Keratinocyte (primary cell): ENCODE results near the gene RTL1. TPM values are rescaled to one million over a fixed set of nuclear protein-coding genes. Genes with fewer than 3 reads are reported as not detected.

Source experiments
- DNase-seq: peaks from one replicate; pipeline ENCODE4 v3.0.0-alpha.2; 2011; ENCODE audit warnings: low read depth, missing footprints, low spot score
- FAIRE-seq: peaks from 2 replicates; lab custom pipeline; 2011; peaks lifted over from hg19 to GRCh38; lab: Jason Lieb, UNC
- H2AFZ ChIP-seq: 2 replicates; pipeline ENCODE4 v1.6.0; 2012; ENCODE audit warnings: low read length, control low read depth, inconsistent platforms; ENCODE audit not compliant: control insufficient read depth
- H3K27ac ChIP-seq: 2 replicates; pipeline ENCODE4 v1.5.1; 2011; ENCODE audit warnings: low read length; ENCODE audit not compliant: control insufficient read depth, insufficient read depth
- H3K27me3 ChIP-seq: 3 replicates; pipeline ENCODE4 v1.6.0; 2011; ENCODE audit warnings: low read length; ENCODE audit not compliant: control insufficient read depth, insufficient read depth; ENCODE audit errors: extremely low read depth
- H3K36me3 ChIP-seq, 2 experiments: 2 replicates in 1 of 2; 3 replicates in 1 of 2; pipeline ENCODE4 v1.5.1; 2011; ENCODE audit warnings: low read length in 2 of 2, mild to moderate bottlenecking in 1 of 2; ENCODE audit not compliant: control insufficient read depth in 2 of 2, insufficient read depth in 2 of 2; ENCODE audit errors: extremely low read depth in 1 of 2
- H3K4me1 ChIP-seq: 3 replicates; pipeline ENCODE4 v1.5.1; 2011; ENCODE audit warnings: low read length; ENCODE audit not compliant: control insufficient read depth, insufficient read depth; ENCODE audit errors: extremely low read depth
- H3K4me2 ChIP-seq: 3 replicates; pipeline ENCODE4 v1.6.0; 2011; ENCODE audit warnings: low read depth, low read length; ENCODE audit not compliant: control insufficient read depth, insufficient read depth; ENCODE audit errors: extremely low read depth
- H3K4me3 ChIP-seq, 3 experiments: fragments of 200-600 bp in 1 of 3; sonication (generic) in 1 of 3; 2 replicates in 2 of 3; 3 replicates in 1 of 3; pipeline ENCODE4 v1.5.1; 2011 to 2016; ENCODE audit warnings: low read length in 3 of 3, mild to moderate bottlenecking in 3 of 3, control low read depth in 2 of 3, inconsistent platforms in 1 of 3, low read depth in 1 of 3, mixed read lengths in 1 of 3, mixed run types in 1 of 3, moderate library complexity in 1 of 3; ENCODE audit not compliant: control insufficient read depth in 2 of 3, insufficient read depth in 2 of 3; ENCODE audit errors: extremely low read depth in 1 of 3
- H3K79me2 ChIP-seq: 2 replicates; pipeline ENCODE4 v1.6.0; 2012; ENCODE audit warnings: low read length; ENCODE audit not compliant: control insufficient read depth, insufficient read depth
- H3K9ac ChIP-seq: 3 replicates; pipeline ENCODE4 v1.6.0; 2011; ENCODE audit warnings: low read length; ENCODE audit not compliant: control insufficient read depth, insufficient read depth; ENCODE audit errors: extremely low read depth
- H3K9me1 ChIP-seq: 3 replicates; pipeline ENCODE4 v1.6.0; 2011; ENCODE audit warnings: low read length; ENCODE audit not compliant: control insufficient read depth, insufficient read depth; ENCODE audit errors: extremely low read depth
- H3K9me3 ChIP-seq: 2 replicates; pipeline ENCODE4 v1.5.1; 2012; ENCODE audit warnings: low read depth, low read length; ENCODE audit not compliant: control insufficient read depth
- H4K20me1 ChIP-seq: 3 replicates; pipeline ENCODE4 v1.6.0; 2011; ENCODE audit warnings: low read length; ENCODE audit not compliant: control insufficient read depth, insufficient read depth; ENCODE audit errors: extremely low read depth
- CTCF ChIP-seq, 3 experiments: IDR thresholded peaks in 1 of 3; conservative IDR thresholded peaks in 1 of 3; optimal IDR thresholded peaks in 1 of 3; 2 replicates in 2 of 3; 3 replicates in 1 of 3; pipeline versions ENCODE3 to v1.5.1; 2011; ENCODE audit warnings: low read length in 3 of 3, mild to moderate bottlenecking in 3 of 3, moderate library complexity in 2 of 3, control low read depth in 1 of 3, inconsistent platforms in 1 of 3; ENCODE audit not compliant: insufficient read depth in 2 of 3; ENCODE audit errors: extremely low read depth in 1 of 3
- EZH2 ChIP-seq: IDR thresholded peaks from one replicate; pipeline ENCODE4 v1.6.1; 2012; ENCODE audit warnings: inconsistent platforms, mild to moderate bottlenecking, low read length, moderate library complexity
- dilution Hi-C: fragments of 300-500 bp; cut with MboI; formaldehyde crosslinking; loops from one replicate; pipeline ENCODE4 v1.7.0; 2020; ENCODE audit warnings: low sequenced_read_pairs; ENCODE audit not compliant: extremely low pct_ligation_motif_present
- polyA plus RNA-seq, 5 experiments: library from polyadenylated mRNA; depleted of rRNA in 3 of 5; stranded (reverse) in 3 of 5; stranded (forward) in 1 of 5; unstranded in 1 of 5; fragments of >200 nt; gene quantifications; 1 replicate in 1 of 5; 2 replicates in 3 of 5; 3 replicates in 1 of 5; pipeline versions ENCODE4 v1.2.1 to v1.2.3, GENCODE V29; 2011 to 2012; ENCODE audit warnings: missing spikeins in 2 of 5, low read depth in 1 of 5, low replicate concordance in 1 of 5

Gene RTL1
- polyA plus RNA-seq, 1 donor (not counting 4 experiments of a cell fraction or from before 2014, with no cell fraction given) = not detected

GRCh38 chr14:100881211-100882025 is 22.1 kb downstream of the RTL1 start:
- no peaks in the 10 kb centered on the region for H3K27me3 ChIP-seq
- peaks cover 12% of the 10 kb centered on the region for H3K9me3 ChIP-seq
- H3K4me3 ChIP-seq = no peak overlapping the region
- no peaks in the 10 kb centered on the region for H3K4me1 ChIP-seq
- dilution Hi-C loops = no loop called here
- no peak overlapping the region for H3K9ac ChIP-seq
- H3K27ac ChIP-seq = no peak overlapping the region
- H3K36me3 ChIP-seq = no peaks in the 10 kb centered on the region
- no peak for DNase-seq
- no peak for TF ChIP-seq EZH2
- no peak for TF ChIP-seq CTCF (optimal IDR thresholded peaks at IDR 0.05 in 1 of 3, IDR thresholded peaks at IDR 0.05 in 1 of 3, conservative IDR thresholded peaks at IDR 0.05 in 1 of 3; ENCODE audit: extremely low read depth in 1 of 3, insufficient read depth in 2 of 3, low read length in 3 of 3)
- H3K4me2 ChIP-seq = no peak overlapping the region
- no peak for FAIRE-seq
- H3K79me2 ChIP-seq = no peaks in the 10 kb centered on the region
- H4K20me1 ChIP-seq = no peaks in the 10 kb centered on the region
- H3K9me1 ChIP-seq = no peaks in the 10 kb centered on the region
- H2AFZ ChIP-seq = no peak overlapping the region

GRCh38 chr14:100880271-100881101 is 23.0 kb downstream of the RTL1 start:
- Histone ChIP-seq H3K9me1 (no peaks in the 10 kb centered on the region), H3K79me2 (no peaks in the 10 kb centered on the region), H2AFZ (no peak overlapping the region), H3K27ac (no peak overlapping the region), H3K4me1 (no peaks in the 10 kb centered on the region), H3K9ac (no peak overlapping the region), H3K36me3 (no peaks in the 10 kb centered on the region), H3K4me2 (no peak overlapping the region), H3K9me3 (peaks cover 12% of the 10 kb centered on the region), H3K27me3 (no peaks in the 10 kb centered on the region), H3K4me3 (no peak overlapping the region), H4K20me1 (no peaks in the 10 kb centered on the region)
- FAIRE-seq = no peak
- TF ChIP-seq EZH2 (no peak), CTCF (optimal IDR thresholded peaks at IDR 0.05 in 1 of 3, IDR thresholded peaks at IDR 0.05 in 1 of 3, conservative IDR thresholded peaks at IDR 0.05 in 1 of 3; ENCODE audit: extremely low read depth in 1 of 3, insufficient read depth in 2 of 3, low read length in 3 of 3) (no peak)
- dilution Hi-C loops = no loop called here
- no peak for DNase-seq
